CD4-positive, alpha-beta T cell treated with Interferon gamma for 1 hour (primary cell): ENCODE measurements around the gene LMX1A.

Experiments used
- DNase-seq: peaks from one replicate; pipeline ENCODE4 v3.0.0-alpha.2; 2020

Gene LMX1A

DNA sequence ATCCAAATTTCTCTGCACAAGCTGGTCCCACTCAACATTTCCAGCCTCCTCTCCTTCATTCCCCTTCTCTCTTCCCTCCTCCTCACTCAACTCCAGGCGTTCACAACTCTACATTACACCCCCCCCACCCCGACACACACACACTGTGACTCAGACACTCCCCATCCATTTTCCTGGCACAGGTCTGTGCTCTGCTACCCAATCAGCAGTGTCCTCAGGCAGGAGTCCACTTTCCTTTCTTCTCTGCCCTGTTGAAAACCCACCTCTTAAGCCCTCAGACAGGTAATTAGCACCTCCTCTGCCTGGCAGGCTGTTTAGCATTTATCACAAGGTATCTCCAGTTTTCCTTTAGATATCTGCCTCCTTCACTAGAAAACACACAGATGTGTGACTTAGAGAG is 8.8 kb upstream of the LMX1A start:
- DNase-seq: no peak

DNA sequence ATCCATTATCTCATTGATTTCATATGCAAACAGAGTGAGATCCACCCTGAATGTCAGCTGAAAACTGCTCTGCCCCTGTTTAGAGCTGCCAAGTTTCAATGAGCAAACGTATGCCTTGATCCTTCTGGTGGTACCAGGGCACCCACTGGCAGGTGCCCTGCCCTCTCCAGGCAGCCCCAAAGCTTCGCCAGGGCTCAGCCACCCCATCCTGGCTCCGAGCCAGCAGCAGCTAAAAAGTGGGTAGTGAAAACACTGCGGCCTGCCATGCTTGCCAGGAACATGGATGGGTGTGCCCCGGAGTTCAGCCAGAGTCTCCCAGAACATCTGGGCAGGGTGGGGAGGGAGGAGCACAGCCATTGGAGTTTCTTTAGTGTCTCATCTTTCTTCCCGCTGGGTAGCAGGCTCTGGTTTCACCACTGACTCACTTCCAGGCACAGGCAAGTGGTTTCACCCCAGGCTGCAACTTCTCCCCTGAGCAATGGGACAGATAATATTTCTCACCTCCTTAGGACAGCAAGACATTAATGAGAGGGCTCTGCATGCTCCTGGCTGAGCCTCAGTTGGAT is 8.1 kb upstream of the LMX1A start:
- no peak for DNase-seq

DNA sequence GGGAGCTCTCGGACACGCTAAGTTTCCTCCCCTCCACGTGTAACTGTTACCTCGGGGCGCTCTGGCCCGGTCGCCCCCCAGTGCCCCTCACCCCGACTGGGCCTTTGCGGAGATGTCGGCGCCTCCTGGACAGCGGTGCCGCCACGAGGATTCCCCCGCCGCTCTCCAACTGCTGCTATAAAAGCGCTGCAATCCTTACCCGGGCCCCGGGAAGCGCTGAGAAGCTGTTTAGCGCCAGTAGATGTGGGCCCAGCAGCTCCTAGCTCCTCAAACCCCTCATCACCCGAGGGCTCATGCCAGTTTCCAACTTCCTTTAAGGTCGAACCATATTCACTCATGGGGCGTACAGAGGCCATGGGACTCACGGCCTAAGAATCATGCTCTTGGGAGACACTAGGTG is 361 bp upstream of the LMX1A start:
- DNase-seq: no peak

DNA sequence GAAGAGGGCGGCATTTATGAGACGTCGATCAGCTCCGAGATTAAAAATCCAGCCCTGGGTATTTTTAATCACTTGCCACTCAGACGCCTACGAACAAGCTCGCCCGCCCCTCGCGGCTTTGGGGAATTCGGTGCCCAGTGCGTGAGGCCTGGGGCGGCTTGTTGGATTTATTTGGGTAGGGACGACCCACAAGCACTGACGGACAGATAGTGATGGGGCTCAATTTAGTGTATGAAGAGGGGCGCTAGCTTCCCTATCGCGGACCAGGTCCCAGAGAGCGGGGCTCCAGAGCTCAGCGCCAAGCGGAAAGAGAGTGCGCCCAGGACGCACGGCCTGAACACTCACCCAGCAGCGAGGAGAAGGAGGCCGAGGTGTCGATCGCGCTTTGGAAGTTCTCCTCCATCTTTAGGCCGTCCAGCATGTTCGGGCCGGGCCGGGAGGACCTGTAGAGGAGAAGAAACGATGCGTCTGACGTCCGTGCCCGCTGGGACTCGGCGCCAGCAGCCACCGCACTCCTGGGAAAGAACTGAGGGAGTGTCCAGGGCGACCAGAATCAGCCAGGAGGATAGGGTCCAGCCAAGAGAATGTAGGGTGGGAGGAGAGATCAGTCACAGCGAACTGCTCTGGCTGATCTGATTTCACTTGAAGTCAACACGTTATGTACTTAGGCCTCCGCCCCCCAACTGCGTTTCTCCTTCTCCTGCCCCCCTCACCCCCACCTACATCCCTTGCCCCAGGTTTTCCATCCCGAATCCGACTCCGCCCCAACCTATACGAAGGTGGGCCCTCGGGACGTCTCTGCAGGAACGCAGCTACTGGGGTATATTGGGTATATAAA is 1.2 kb downstream of the LMX1A start:
- no peak for DNase-seq

DNA sequence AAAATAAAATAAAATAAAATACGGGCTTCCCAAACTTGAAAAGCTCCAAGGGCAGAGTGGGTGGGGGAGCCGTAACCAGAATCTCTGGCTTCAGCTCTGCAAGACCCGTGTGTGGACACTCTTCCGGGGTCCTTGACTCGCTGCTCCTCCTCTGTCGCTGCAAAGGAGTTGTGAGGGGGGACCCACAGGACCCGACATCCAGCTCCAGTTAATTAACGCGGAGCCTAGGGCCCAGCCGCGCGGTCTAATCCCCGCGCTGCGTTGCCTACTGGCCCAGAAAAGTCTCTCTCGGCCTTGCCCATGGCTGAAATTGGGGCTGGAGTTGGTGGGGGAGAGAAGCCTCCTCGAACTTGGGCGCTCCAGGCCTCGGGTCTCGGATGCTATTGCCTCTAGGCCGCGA is 1.8 kb downstream of the LMX1A start:
- no peak for DNase-seq

DNA sequence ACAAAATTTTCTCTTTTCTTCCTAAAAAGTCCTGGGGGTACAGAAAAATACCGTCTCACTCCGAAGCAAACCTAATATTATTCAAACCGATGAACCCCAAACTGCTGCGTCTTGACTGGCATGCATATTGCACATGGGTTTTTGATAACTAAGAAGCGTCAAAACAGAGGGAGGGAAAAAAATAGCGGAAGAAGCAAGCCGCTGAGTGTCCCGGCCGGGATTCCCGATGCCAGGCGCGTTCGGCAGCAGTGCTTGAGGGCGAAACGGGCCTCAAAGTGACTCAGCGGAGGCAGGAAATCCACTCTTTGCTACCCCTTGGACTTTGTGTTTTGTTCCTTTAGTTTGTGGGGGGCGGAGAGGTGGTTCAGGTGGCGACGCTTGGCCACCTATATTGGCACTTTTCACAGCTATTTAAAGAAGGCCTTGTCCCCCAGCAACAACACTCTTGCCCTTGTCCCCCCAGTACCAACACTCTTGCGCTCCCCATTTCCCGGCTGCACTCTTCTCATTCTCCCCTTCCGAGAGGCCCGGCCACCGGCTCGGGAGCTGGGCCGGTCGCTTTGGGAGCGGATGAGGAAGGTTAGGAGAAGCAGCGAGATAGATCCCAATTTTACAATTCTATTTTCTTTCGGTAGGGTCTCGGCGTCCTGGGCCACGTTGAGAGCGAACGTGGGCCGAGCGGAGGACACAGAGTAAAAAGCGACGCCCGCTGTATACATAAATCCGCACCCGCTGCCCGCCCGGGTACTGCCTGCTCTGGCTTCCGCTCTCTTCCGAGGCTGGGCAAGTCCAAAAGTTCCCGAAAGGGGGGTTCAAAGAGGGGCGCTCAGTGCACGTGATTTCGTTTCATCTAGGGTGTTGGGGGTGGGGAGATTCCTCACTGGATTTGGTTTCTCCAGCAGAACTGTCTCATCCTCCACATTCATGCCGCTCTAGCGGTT is 2.5 kb downstream of the LMX1A start:
- no peak for DNase-seq

DNA sequence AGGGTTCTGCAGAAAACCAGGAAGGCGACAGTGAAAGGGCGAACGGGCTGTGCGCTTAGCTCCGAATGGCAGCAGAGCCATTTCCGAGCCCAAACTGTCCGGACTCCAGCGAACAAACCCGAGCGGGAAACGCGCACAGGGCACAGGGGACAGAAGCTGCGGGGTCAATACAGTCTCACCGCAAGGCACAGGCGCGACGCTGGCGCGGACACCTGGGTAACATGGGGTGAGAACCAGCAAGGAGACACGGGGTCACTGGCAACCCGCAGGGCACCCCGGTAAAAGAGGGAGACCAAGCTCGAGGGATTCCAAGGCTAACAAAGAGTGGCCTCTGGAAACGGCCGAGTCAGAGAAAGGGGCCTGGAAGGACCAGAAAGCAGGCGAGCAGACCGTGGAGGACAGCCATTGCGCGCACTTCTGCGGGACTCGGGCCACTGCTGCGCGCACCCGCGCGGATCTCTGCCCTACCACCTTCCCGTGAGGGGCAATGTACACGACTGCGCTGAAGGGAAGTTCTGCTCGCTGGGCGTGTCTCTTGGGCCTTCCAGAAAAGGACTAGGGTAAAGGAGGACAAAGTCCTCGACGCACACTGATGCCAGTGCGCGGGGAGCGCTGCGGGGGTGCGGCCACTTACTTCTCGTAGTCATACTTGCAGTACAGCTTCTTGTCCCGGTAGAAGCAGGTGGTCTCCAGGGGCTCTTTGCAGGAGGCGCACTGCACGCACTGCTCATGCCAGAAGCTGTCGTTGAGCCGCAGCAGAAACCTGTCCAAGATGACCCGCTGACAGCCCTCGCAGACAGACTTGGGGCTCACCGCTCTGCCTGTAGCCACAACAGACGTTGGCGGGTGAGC is 3.8 kb downstream of the LMX1A start:
- no peak for DNase-seq

DNA sequence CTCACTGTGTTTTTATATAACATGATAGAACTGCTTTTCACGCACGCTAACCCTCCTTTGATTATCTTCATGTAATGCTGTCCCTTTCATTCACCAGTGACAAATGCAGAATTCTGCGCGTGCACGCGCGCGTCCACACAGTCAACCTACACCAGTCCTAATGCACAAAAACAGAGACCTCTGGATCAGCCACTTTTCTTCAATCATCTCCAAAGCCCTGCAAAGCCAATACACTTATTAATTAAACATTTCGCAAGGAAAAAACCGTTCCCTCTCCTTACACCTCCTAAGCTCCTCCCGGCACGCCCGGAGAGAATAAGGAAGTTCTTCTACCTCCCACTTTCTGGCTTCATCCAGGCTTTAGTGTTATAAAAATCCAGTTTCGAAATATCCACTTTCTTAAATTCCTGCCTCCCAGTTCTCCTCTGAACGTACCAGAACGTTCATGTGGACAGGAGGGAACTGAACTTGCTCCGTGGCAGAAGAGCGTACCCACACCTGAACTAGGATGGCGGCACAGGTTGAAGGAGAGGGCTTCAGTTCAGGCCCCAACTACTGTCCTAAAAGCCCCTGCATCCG is 4.6 kb downstream of the LMX1A start:
- DNase-seq: no peak

DNA sequence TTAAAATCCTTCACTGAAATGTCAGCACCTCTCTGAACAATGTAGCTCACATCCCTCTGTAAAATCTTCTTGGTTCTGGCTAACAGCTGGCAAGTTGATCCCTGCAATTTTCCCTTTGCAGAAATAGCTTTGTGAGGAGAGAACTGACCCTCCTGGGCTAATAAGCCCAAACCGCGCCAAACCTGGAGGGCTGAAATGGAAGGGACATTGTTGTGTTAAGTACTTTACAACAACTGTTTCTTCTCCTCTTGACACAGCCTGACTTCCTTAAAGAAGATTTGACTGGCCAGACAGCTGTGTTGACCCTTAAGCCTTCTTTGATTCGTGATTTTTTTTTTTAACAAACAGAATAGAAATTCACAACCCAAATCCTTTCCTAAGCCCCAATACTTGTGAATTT is 5.7 kb downstream of the LMX1A start:
- DNase-seq: no peak

DNA sequence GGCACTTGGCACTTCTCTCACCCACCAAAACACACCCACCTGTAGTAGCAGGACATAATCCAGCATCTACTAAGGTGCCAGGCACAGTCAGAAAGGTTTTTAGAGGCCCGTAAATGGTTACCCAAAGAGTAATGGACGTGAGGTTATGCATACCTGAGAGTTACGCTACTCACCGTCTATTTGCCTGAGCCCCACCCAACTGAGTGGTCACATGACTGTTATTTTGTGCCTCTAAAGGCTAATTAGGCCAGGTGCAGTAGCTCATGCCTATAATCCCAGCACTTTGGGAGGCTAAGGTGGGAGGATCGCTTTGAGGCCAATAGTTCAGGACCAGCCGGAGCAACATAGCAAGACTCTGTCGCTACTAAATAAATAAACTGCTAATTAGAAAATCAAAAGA is 11.0 kb downstream of the LMX1A start:
- DNase-seq: no peak

DNA sequence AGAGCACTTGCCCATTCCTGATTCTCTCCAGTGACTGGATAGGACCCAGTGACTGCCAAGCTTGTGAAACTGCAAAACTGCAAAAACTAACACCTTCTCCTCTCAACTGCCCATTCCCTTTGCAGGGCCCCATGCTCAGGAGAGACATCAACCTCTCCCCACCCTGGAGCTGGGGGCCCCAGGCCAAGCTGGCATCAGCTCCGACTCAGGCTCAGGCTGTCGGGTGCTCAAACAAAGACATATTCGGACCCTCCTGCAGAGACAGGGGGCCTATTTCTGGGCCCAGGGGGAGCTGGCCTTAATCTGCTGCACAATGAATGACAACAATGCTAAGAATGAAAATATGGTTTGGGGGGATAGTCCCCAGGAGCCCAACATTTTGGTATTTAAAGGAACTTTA is 11.8 kb downstream of the LMX1A start:
- DNase-seq: no peak

DNA sequence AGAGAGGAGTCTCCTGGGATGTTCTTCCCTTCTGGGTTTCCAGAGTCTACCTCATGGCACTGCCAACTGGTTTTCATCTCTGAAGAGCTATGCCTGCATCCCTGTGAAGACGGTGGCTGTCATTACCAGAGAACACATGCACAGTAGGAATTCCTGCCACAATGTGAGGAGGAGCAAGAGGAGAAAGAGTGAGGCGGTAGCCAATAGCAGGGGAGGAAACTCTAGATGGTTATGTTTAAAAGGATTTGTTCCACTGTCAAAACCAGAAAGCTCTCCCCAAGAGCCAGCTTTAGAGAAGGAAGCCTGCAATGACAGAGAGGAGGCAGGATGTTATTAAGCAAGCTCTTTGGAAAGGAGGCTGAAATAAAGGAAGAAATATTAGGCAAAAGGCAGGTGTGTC is 12.3 kb downstream of the LMX1A start:
- no peak for DNase-seq

DNA sequence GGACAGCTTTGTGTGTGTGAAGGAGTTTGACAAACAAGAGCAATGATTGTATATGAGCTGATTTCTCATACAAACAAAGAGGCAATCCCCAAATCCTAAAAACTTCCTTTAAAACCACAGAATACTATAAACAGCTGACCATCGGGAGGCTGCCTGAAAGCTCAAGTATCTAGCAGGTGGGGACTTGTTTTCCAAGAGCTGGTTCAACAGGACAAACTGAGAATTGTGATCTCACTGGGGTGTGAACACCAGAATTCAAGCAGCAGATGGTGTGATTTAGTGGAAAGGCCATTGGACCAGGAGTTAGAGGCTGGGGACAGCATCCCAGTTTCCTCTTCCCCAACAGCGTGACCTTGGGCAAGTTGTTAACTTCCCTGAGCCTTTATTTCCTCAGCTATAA is 13.9 kb downstream of the LMX1A start:
- no peak for DNase-seq

DNA sequence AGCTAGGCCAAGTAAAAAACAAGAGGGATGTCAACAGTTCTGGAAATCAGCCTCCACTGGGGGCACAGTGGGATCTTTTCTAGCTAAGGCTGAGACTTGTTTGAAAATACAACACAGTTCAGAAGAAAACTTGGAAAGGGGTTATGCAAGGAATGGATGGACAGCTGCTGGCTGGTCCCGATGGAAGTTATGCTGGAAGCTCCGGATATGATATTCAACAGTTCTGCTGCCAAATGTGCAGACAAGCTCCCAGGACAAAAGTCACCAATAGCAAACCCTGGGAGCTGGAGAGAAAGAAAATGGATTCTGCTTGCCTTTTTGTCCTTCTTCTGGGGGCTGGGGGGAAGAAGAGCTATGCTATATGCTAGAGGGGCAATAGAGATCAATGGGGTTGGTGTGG is 14.3 kb downstream of the LMX1A start:
- DNase-seq: no peak

DNA sequence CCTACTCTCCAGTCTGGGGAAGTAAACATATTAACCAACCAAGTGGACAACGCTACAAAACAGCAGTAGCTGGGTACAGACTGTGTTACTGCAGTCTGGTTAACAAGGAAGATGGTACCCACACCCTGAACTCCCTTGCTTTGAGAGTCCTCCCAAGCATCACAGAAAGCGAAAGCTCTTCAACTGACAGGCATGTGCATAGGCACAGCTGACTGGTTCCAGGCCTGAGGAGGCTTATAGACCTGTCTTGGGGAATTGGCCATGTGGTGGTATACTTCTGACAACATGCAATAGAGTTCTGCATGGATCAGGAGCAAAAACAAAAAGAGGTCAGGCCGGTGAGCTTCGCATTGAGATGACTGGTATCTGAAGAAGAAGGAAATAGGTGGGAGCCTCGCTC is 17.4 kb downstream of the LMX1A start:
- no peak for DNase-seq

DNA sequence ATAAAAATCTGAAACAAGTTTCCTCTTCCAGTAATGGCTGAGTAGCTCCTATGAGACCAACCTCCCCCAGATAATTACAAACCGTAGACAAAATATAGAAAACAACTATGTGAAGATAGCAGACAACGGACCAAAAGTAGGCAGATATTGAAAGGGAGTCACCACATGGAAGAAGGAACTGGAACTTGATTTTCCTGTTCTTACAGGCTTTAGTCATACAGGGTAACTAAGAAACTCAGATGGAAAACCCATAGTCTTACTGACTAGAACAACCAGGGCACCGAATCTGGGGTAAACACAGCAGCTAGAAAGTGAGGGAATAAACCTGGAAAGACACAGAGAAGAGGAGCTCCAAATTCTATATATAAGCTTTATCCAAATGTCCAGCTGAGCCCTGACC is 26.0 kb downstream of the LMX1A start:
- DNase-seq: no peak

DNA sequence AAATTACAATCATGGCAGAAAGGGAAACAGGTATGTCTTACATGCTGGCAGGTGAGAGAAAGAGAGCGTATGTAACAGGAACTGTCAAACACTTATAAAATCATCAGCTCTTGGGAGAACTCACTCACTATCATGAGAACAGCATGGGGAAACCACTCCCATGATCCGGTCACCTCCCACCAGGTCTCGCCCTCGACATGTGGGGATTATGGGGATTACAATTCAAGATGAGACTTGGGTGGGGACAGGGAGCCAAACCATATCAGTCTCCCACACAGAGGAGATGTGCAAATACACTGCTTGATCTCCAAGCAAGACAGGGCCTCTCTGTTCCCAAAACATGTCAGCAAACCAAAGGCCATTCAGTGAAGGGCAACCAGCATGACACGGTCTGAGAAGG is 27.4 kb downstream of the LMX1A start:
- DNase-seq: no peak

DNA sequence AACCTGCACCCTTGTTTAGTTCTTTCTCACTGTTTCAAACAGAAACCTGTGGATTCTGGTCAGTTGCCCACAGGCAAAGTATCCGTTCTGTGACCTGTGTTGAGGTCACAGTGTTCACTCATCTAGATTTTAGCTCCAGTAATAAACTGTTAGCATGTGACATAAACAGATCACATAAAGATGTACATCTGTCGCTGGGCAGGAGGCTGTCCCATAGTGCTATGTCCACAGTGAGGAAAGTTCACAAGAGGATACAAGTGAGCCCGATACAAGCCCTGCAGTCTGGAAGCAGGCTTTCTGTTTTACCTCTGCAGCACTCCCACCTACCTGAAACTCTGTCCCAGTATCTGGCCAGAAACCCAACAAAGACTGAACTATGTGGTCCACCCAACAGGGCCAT is 28.4 kb downstream of the LMX1A start:
- no peak for DNase-seq

DNA sequence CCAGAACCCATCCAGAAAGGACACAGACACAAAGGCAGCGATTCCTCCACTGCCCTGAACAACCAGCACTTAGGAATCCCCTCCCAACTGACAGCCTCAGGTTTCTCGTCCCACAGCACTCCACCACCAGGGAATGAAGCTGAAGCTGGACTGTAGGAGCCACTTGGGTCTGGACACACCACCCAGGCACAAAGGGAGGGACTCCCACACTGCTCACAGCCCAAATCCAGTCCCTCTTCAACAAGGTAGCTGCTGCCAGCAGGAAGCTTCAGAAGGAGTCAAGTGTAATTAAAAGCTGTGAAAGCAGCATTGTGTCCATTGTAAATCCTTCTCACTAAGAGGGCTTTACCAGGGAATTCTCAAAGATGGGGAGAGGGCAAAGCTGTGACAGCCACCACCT is 29.0 kb downstream of the LMX1A start:
- DNase-seq: no peak

DNA sequence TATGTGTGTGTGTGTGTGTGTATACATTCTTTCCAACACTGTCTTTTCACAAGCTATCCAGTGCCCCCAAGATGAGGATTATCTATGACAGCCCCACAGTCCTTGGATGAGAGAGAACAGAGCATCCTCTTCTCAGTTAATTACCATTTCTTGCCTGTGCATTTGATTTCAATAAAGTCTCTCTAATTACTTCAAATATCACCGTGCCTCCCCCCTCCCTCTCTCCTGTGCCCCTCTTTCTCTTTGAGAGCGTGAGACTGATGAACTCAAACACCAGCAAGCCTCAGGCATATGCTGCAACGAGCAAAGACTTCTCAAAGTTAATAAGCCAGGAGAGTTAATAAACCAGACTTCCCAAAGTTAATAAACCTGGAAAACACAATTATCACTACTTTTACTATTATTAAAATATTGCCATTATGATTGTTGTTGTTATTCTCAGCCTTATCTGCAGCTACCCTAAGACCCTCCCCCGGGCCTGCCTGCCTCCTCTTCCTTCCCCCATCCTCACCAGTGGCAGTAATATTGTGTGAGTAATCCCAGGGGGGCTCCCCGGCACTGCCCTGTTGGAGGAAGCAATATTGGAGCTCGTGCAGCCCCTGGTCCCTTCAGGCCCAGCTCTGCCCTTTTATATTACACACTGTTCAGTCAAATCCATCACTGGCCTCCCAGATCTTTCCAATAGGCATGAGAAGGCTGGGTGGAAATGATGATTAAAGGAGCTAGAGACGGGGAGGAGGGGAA is 30.9 kb downstream of the LMX1A start:
- no peak for DNase-seq

DNA sequence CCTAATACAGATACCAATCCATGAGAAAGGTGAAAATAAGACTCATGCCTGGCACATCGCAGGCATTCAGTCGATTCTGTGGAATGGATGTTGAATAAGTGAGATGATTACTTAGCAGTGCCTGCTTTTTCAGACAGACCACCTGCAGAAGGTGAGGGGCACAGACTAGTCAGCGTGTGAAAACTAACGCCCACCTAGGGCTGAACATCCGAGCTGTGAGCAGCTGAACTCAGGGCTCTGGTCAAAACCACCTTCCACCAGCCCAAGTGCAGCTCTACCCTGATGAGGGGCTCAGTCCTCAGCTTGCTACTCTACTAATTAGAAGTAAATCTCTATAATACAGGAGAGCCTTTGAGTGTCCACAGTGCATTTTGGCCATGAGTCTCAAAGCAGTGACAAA is 32.5 kb downstream of the LMX1A start:
- no peak for DNase-seq

DNA sequence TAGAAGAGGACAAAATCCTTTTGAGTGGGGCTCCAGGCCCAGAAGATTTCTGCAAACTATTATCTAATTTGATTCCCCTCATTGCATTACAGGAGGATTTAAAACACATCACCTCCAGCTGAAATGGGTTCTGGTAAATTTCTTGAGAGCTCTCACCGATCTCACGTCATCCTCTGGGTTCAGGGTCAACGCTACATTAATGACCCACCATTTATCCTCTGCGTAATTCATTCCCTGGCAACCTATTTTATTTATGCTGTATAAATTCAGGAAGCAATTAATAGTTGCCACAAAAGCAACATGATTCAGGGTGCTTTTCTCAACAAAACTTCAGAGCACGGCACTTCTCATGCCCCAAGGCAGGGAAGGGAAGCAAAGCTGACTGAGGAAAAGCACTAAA is 38.9 kb downstream of the LMX1A start:
- DNase-seq: no peak
